IPS-15b (cell line): ENCODE data around the gene CACNA1H.

Experiments
- H3K27me3 ChIP-seq: one replicate; pipeline ENCODE4 v1.6.1; 2013; ENCODE audit warnings: low read length; ENCODE audit not compliant: control insufficient read depth, insufficient read depth
- H3K36me3 ChIP-seq: one replicate; pipeline ENCODE4 v1.6.1; 2013; ENCODE audit warnings: low read length; ENCODE audit not compliant: control insufficient read depth, insufficient read depth
- H3K4me1 ChIP-seq: one replicate; pipeline ENCODE4 v1.6.1; 2013; ENCODE audit warnings: mild to moderate bottlenecking, low read length; ENCODE audit not compliant: control insufficient read depth, insufficient read depth
- H3K4me3 ChIP-seq: one replicate; pipeline ENCODE4 v1.5.1; 2013; ENCODE audit warnings: low read depth, low read length
- H3K9ac ChIP-seq: one replicate; pipeline ENCODE4 v1.6.1; 2013; ENCODE audit warnings: low read depth, mild to moderate bottlenecking, low read length
- H3K9me3 ChIP-seq: one replicate; pipeline ENCODE4 v1.6.1; 2013; ENCODE audit warnings: mild to moderate bottlenecking, low read length; ENCODE audit not compliant: control insufficient read depth, insufficient read depth

CACNA1H gene

DNA sequence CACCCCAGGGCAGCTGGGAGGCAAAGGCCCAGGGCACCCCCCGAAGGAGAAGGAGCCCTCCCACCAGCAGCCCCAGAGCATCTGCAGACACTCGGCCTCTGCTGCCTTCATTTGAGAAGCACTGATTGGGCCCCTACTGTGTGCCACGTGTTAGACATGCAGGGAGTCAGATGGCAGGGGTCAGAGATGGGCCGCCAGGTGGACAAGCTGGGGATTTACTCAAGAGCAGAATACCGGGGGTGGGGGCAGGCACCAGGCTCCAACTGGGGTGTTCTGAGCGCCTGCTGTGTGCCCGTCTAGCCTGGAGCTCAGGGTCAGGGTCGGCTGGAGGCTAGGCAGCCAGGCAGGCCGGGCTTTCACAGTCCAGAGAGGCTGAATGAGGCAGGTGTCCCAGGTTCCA is 53.4 kb downstream of the CACNA1H start:
- no peaks in the 10 kb centered on the region for H3K4me1 ChIP-seq
- H3K4me3 ChIP-seq, result no peak overlapping the region
- no peak overlapping the region for H3K9ac ChIP-seq
- H3K36me3 ChIP-seq, result peaks cover 57% of the 10 kb centered on the region
- H3K9me3 ChIP-seq, result no peaks in the 10 kb centered on the region
- no peaks in the 10 kb centered on the region for H3K27me3 ChIP-seq

- Histone ChIP-seq H3K4me1 (no peaks in the 10 kb centered on the region), H3K9ac (no peak overlapping the region), H3K4me3 (no peak overlapping the region), H3K27me3 (no peaks in the 10 kb centered on the region), H3K9me3 (no peaks in the 10 kb centered on the region), H3K36me3 (peaks cover 57% of the 10 kb centered on the region)
These were observed 53.9 kb downstream of the CACNA1H start for GRCh38 chr16:1206786-1207185.

GRCh38 chr16:1208239-1208830 is 55.4 kb downstream of the CACNA1H start:
- Histone ChIP-seq H3K4me1 (no peaks in the 10 kb centered on the region), H3K27me3 (no peaks in the 10 kb centered on the region), H3K36me3 (peaks cover 61% of the 10 kb centered on the region), H3K9me3 (no peaks in the 10 kb centered on the region), H3K9ac (no peak overlapping the region), H3K4me3 (no peak overlapping the region)

GRCh38 chr16:1209081-1209480 is 56.2 kb downstream of the CACNA1H start:
- Histone ChIP-seq H3K9me3 (no peaks in the 10 kb centered on the region), H3K4me1 (no peaks in the 10 kb centered on the region), H3K36me3 (peaks cover 61% of the 10 kb centered on the region), H3K4me3 (no peak overlapping the region), H3K9ac (no peak overlapping the region), H3K27me3 (no peaks in the 10 kb centered on the region)

DNA sequence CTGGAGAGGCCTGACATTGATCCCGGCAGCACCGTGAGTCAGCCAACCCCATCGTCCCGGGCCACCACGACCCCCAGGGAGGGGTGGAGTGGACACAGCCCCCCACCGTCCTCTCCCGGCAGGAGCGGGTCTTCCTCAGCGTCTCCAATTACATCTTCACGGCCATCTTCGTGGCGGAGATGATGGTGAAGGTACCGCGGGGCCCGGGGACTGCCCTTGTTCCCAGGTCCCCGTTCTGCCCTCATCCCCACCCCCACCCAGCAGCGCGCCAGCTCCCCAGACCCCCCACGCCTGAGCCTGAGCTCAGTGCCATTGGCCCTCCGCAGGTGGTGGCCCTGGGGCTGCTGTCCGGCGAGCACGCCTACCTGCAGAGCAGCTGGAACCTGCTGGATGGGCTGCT is 57.6 kb downstream of the CACNA1H start:
- Histone ChIP-seq H3K4me3 (no peak overlapping the region), H3K4me1 (no peaks in the 10 kb centered on the region), H3K9ac (no peak overlapping the region), H3K9me3 (no peaks in the 10 kb centered on the region), H3K36me3 (peaks cover 66% of the 10 kb centered on the region), H3K27me3 (no peaks in the 10 kb centered on the region)

- Histone ChIP-seq H3K36me3 (peaks cover 70% of the 10 kb centered on the region), H3K4me3 (no peak overlapping the region), H3K9me3 (no peaks in the 10 kb centered on the region), H3K27me3 (no peaks in the 10 kb centered on the region), H3K4me1 (no peaks in the 10 kb centered on the region), H3K9ac (no peak overlapping the region)
These were observed 58.8 kb downstream of the CACNA1H start for GRCh38 chr16:1211451-1212268.

GRCh38 chr16:1212616-1213194 is 59.8 kb downstream of the CACNA1H start:
- no peak overlapping the region for H3K4me3 ChIP-seq
- no peaks in the 10 kb centered on the region for H3K27me3 ChIP-seq
- H3K36me3 ChIP-seq, result peaks cover 71% of the 10 kb centered on the region
- no peaks in the 10 kb centered on the region for H3K4me1 ChIP-seq
- no peak overlapping the region for H3K9ac ChIP-seq
- no peaks in the 10 kb centered on the region for H3K9me3 ChIP-seq

GRCh38 chr16:1213231-1213630 is 60.3 kb downstream of the CACNA1H start:
- no peaks in the 10 kb centered on the region for H3K27me3 ChIP-seq
- H3K4me1 ChIP-seq, result no peaks in the 10 kb centered on the region
- peaks cover 71% of the 10 kb centered on the region for H3K36me3 ChIP-seq

GRCh38 chr16:1213796-1214372 is 61.0 kb downstream of the CACNA1H start:
- Histone ChIP-seq H3K9ac (no peak overlapping the region), H3K9me3 (no peaks in the 10 kb centered on the region), H3K4me1 (no peaks in the 10 kb centered on the region), H3K4me3 (no peak overlapping the region), H3K36me3 (peaks cover 69% of the 10 kb centered on the region), H3K27me3 (no peaks in the 10 kb centered on the region)

More at GRCh38 chr16:1213231-1213630, 60.3 kb downstream of the CACNA1H start:
- Histone ChIP-seq H3K4me3 (no peak overlapping the region), H3K9ac (no peak overlapping the region), H3K9me3 (no peaks in the 10 kb centered on the region)

- H3K27me3 ChIP-seq, result no peaks in the 10 kb centered on the region
These were observed 61.8 kb downstream of the CACNA1H start for GRCh38 chr16:1214719-1215118.

DNA sequence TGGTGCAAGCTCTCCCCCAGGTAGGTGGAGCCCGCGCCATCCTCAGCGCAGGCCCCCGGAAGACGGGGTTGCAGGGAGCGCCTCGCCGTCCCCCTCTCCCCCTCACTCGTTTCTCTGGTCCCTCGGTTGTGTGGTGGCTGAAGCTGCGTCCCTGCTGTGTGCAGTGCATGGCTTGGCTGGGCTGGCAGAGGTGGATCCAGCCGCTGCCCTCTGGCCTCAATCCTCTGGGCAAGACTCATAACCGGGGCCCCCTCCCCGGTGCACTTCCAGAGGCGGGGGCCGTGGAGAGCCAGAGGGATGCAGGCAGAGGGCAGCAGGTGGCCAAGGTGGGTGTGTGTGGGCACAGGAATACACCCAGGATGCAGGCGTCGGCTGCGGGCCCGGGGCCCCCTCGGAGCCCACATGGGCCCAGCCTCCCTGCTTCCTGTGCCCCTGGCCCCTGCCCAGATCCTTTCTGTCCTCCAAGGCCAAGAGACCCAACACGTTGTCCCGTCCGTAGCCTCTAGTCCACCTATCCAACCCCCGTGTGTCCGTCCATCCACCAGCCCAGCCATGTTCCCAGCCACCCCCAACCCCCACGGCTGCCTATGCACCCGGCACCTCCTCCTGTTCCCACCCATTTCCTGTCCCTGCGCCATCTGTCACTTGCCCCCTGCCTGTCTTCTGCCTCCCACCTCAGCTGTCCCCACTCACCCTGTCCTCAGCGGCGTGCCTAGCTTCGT is 62.8 kb downstream of the CACNA1H start:
- H3K36me3 ChIP-seq, result peaks cover 77% of the 10 kb centered on the region
- H3K9ac ChIP-seq, result no peak overlapping the region
- no peaks in the 10 kb centered on the region for H3K9me3 ChIP-seq

More at GRCh38 chr16:1214719-1215118, 61.8 kb downstream of the CACNA1H start:
- Histone ChIP-seq H3K4me3 (no peak overlapping the region), H3K36me3 (peaks cover 71% of the 10 kb centered on the region), H3K4me1 (no peaks in the 10 kb centered on the region), H3K9me3 (no peaks in the 10 kb centered on the region), H3K9ac (no peak overlapping the region)

More for the DNA sequence above, 62.8 kb downstream of the CACNA1H start:
- H3K4me3 ChIP-seq, result no peak overlapping the region
- H3K27me3 ChIP-seq, result no peaks in the 10 kb centered on the region
- no peaks in the 10 kb centered on the region for H3K4me1 ChIP-seq
